ENCODE results near the gene QSOX2.

- TF ChIP-seq POLR2A (IDR thresholded peaks at IDR 0.05) = no peak
- no peak for TF ChIP-seq POLR2AphosphoS5 (IDR thresholded peaks at IDR 0.05)
- no peak for TF ChIP-seq CTCF (IDR thresholded peaks at IDR 0.05)
- no peak for TF ChIP-seq EP300 (IDR thresholded peaks at IDR 0.05)
Measured at GRCh38 chr9:136255166-136255538, 9.5 kb upstream of the QSOX2 start.

Measured in suprapubic skin (tissue), 4 donors.